Pancreas (tissue), 10 donors: ENCODE data around the gene SUZ12. TPM values are rescaled to one million over a fixed set of nuclear protein-coding genes. Genes with fewer than 3 reads are reported as not detected.
"Not testable (repeated sequence)": the region's sequence is repeated elsewhere in the genome, so short reads cannot be mapped to it uniquely, and the experiment has no call there.

Experiments used
- ATAC-seq, 4 donors: fragments of 200-7000 bp; cut with Tn5 transposase; one replicate each; pipeline versions ENCODE4 v1.8.0 to v1.9.1; 2020; ENCODE audit warnings: mild to moderate bottlenecking in 4 of 4, moderate library complexity in 4 of 4
- DNase-seq, 6 donors: peaks; one replicate each; pipeline ENCODE4 v3.0.0-alpha.2; 2020
- FAIRE-seq: peaks from 2 replicates; lab custom pipeline; 2012; peaks lifted over from hg19 to GRCh38; lab: Jason Lieb, UNC
- H3K27ac ChIP-seq, 4 donors: fragments of 200-600 bp; sonication (generic); 1 replicate in 3 of 4; 2 replicates in 1 of 4; pipeline versions ENCODE4 v1.5.0 to v1.8.0; 2020
- H3K27me3 ChIP-seq, 4 donors: fragments of 200-600 bp; one replicate each; pipeline ENCODE4 v1.8.0; 2021
- H3K36me3 ChIP-seq, 3 donors: fragments of 200-600 bp; sonication (generic) in 1 of 3; one replicate each; pipeline versions ENCODE4 v1.5.0 to v1.8.0; 2020 to 2021
- H3K4me1 ChIP-seq, 3 donors: fragments of 200-600 bp; one replicate each; pipeline ENCODE4 v1.8.0; 2021
- H3K4me3 ChIP-seq, 4 donors: fragments of 200-600 bp; sonication (generic) in 2 of 4; one replicate each; pipeline versions ENCODE4 v1.5.0 to v1.8.0; 2020 to 2021
- H3K9me3 ChIP-seq, 4 donors: fragments of 200-600 bp; one replicate each; pipeline ENCODE4 v1.8.0; 2021
- WGBS, 2 donors: extraction: QIAGEN DNeasy Blood & Tissue Kit; methylation state at CpG; one replicate each; pipeline ENCODE4 v1.1.7; 2013; 5-methylcytosine and 5-hydroxymethylcytosine counted together
- intact Hi-C, 3 donors: fragments of 100-400 bp; cut with DNase I; formaldehyde crosslinking; loops; one replicate each; pipeline versions ENCODE4 v1.11.1 to v1.14.2; 2022
- polyA plus RNA-seq, 2 donors: library from polyadenylated mRNA; stranded (reverse); fragments of 200-250 nt; gene quantifications; one replicate each; pipeline ENCODE4 v1.2.3, GENCODE V29; 2013
- total RNA-seq, 6 donors: library from RNA; stranded (reverse); fragmentation: NEBNext Ultra II Directional in 4 of 6; extraction: Animal tissue kit (Norgen Biotek cat#: 25700) in 4 of 6; gene quantifications; one replicate each; pipeline versions ENCODE4 v1.2.1 to v1.2.4, GENCODE V29; 2021 to 2023
- TF ChIP-seq, protein P1 (sequence below), 4 donors: fragments of 200-600 bp; sonication (generic) in 3 of 4; IDR thresholded peaks; one replicate each; pipeline versions ENCODE4 v1.5.0 to v1.8.0; 2021; ENCODE audit warnings: antibody characterized with exemption in 4 of 4
- donor health status: healthy with polysubstance abuse.
- donor health status: DM: no; HTN: no; CAD: no; lungs with moderate emphysema.
- donor health status: DM: no; HTN: no; CAD: no.
- donor health status: control.
- donor health status: control.
- donor health status: Bipolar disorder and iron deficiency.
- donor health status: DM: yes; HTN: yes; CAD: no.
- donor health status: DM: no; HTN: no; CAD: no.
- donor health status: DM: no; HTN: no; CAD: no.
- donor health status: DM: yes; HTN: yes; CAD: no.

The SUZ12 gene
- 10 to 100 TPM in 2 of 6 donors, 1 to 10 TPM in 4; 6.6 to 11.7 (median 7.7) TPM for total RNA-seq
- 10 to 100 TPM in 1 of 2 donors, 1 to 10 TPM in 1; 7.4 to 10.8 TPM for polyA plus RNA-seq

GRCh38 chr17:31936615-31937609, at the start of gene SUZ12:
Gene SUZ12 (plus strand): TSS chr17:31937007. CDS start chr17:31937247, 240 bp downstream.
- FAIRE-seq, result not testable (repeated sequence)
- peak within 1 kb of the TSS in 3 of 4 donors; percentile 28 to 68 (median 67) for H3K27ac ChIP-seq
- 0 to 1% methylated on average over 67 to 91 of the region's 93 CpGs for WGBS, 2 donors

GRCh38 chr17:31888124-31888523, 48.7 kb upstream of the SUZ12 start:
- Histone ChIP-seq H3K27me3 (no peaks in the 10 kb centered on the region), H3K4me3 (no peak overlapping the region), H3K36me3 (peaks cover 3 to 72% (median 20%) of the 10 kb centered on the region in 3 donors), H3K27ac (no peak overlapping the region), H3K4me1 (no peaks in the 10 kb centered on the region), H3K9me3 (no peaks in the 10 kb centered on the region)
- DNase-seq, result peak in 1 of 6 donors; percentile 23
- intact Hi-C loops, result no loop called here
- 89 to 96% methylated on average over 4 of the region's 4 CpGs for WGBS, 2 donors
- peak in 2 of 4 donors; percentile 44 to 59 for ATAC-seq
- FAIRE-seq, result no peak
- TF ChIP-seq, protein P1, sequence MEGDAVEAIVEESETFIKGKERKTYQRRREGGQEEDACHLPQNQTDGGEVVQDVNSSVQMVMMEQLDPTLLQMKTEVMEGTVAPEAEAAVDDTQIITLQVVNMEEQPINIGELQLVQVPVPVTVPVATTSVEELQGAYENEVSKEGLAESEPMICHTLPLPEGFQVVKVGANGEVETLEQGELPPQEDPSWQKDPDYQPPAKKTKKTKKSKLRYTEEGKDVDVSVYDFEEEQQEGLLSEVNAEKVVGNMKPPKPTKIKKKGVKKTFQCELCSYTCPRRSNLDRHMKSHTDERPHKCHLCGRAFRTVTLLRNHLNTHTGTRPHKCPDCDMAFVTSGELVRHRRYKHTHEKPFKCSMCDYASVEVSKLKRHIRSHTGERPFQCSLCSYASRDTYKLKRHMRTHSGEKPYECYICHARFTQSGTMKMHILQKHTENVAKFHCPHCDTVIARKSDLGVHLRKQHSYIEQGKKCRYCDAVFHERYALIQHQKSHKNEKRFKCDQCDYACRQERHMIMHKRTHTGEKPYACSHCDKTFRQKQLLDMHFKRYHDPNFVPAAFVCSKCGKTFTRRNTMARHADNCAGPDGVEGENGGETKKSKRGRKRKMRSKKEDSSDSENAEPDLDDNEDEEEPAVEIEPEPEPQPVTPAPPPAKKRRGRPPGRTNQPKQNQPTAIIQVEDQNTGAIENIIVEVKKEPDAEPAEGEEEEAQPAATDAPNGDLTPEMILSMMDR (IDR thresholded peaks at IDR 0.05), result no peak

More at GRCh38 chr17:31936615-31937609, at the start of gene SUZ12:
- intact Hi-C loops, H3K9me3 ChIP-seq, H3K27me3 ChIP-seq, H3K36me3 ChIP-seq, H3K4me1 ChIP-seq: not testable (repeated sequence)
- ATAC-seq (peak; percentile 98 to 100 (median 98)), DNase-seq (peak; percentile 81 to 89 (median 86))
- H3K4me3 ChIP-seq, result peak within 1 kb of the TSS; percentile 66 to 81 (median 68)

- WGBS, 2 donors, result 3 to 4% methylated on average over 5 of the region's 5 CpGs
- H3K27ac ChIP-seq, result peak overlapping the region in 1 of 4 donors; percentile 11
- peak overlapping the region; percentile 49 to 70 (median 61) for H3K4me3 ChIP-seq
- DNase-seq, result no peak
- H3K36me3 ChIP-seq, result peaks cover 0 to 14% (median 0%) of the 10 kb centered on the region in 3 donors
- no peaks in the 10 kb centered on the region for H3K9me3 ChIP-seq
- no peaks in the 10 kb centered on the region for H3K27me3 ChIP-seq
- peaks cover 0 to 9% (median 4%) of the 10 kb centered on the region in 3 donors for H3K4me1 ChIP-seq
- TF ChIP-seq, protein P1 (IDR thresholded peaks at IDR 0.05), result no peak
- no peak for FAIRE-seq
- intact Hi-C loops, result no loop called here
- peak in 2 of 4 donors; percentile 7 to 11 for ATAC-seq
Measured at GRCh38 chr17:31900877-31901276, 35.9 kb upstream of the SUZ12 start.

DNA sequence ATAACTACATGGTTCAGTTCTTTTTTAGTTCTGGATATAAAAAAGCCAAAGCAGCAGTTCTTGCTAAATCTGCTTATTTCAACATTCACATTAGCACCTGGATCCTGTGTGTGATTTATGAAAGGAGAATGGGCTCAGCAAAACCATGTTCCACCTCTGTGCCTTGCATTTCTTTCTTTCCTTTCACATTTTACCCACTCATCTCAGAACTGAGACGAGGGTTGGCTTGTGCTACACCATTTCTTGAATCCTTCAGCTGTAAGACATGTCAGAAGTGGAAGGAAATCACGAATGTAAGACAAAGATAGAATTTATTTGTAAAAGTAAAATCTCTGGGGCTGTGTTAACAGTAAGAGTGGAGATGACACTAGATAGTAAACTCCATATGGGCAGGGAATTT, 34.1 kb upstream of the SUZ12 start:
- FAIRE-seq, result no peak
- H3K27me3 ChIP-seq, result no peaks in the 10 kb centered on the region
- H3K27ac ChIP-seq, result no peak overlapping the region
- DNase-seq, result no peak
- TF ChIP-seq, protein P1 (IDR thresholded peaks at IDR 0.05), result no peak
- H3K36me3 ChIP-seq, result peaks cover 0 to 11% (median 0%) of the 10 kb centered on the region in 3 donors
- ATAC-seq, result no peak
- H3K4me1 ChIP-seq, result peaks cover 0 to 9% (median 4%) of the 10 kb centered on the region in 3 donors
- 59 to 73% methylated on average over 2 of the region's 2 CpGs for WGBS, 2 donors
- intact Hi-C loops, result no loop called here
- no peak overlapping the region for H3K4me3 ChIP-seq
- no peaks in the 10 kb centered on the region for H3K9me3 ChIP-seq

DNA sequence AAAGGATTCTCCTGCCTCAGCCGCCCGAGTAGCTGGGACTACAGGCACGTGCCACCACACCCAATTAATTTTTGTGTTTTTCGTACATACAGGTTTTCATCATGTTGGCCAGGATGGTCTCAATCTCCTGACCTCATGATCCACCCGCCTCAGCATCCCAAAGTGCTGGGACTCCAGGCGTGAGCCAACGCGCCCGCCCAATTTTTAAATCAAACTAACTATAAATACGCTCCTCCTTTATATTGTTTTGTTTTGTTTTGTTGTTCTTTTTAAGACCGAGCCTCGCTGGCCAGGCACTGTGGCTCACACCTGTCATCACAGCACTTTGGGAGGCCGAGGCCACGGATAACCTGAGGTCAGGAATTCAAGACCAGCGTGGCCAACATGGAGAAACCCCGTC, 33.4 kb upstream of the SUZ12 start:
- no peak for DNase-seq
- peaks cover 0 to 6% (median 0%) of the 10 kb centered on the region in 3 donors for H3K36me3 ChIP-seq
- intact Hi-C loops, result no loop called here
- ATAC-seq, result no peak
- no peak for FAIRE-seq
- H3K27ac ChIP-seq, result no peak overlapping the region
- peaks cover 0 to 9% (median 4%) of the 10 kb centered on the region in 3 donors for H3K4me1 ChIP-seq
- 90 to 93% methylated on average over 16 of the region's 16 CpGs for WGBS, 2 donors
- no peak overlapping the region for H3K4me3 ChIP-seq
- TF ChIP-seq, protein P1 (IDR thresholded peaks at IDR 0.05), result no peak
- no peaks in the 10 kb centered on the region for H3K27me3 ChIP-seq
- no peaks in the 10 kb centered on the region for H3K9me3 ChIP-seq
